GM20000 (cell line): Measurements from ENCODE around the gene ITPR2.
"Not testable (repeated sequence)": the region's sequence is repeated elsewhere in the genome, so short reads cannot be mapped to it uniquely, and the experiment has no call there.

Source experiments
- DNase-seq: peaks from one replicate; pipeline ENCODE4 v3.0.0; 2012; ENCODE audit warnings: low spot score
- CTCF ChIP-seq: IDR thresholded peaks from 2 replicates; pipeline ENCODE4 v1.5.1; 2012; ENCODE audit warnings: mild to moderate bottlenecking, control low read depth; ENCODE audit errors: extremely low read depth, missing control alignments

Gene ITPR2

GRCh38 chr12:26761775-26762174 lies 71.2 kb downstream of the ITPR2 start:
- DNase-seq, result no peak
- no peak for TF ChIP-seq CTCF

DNA sequence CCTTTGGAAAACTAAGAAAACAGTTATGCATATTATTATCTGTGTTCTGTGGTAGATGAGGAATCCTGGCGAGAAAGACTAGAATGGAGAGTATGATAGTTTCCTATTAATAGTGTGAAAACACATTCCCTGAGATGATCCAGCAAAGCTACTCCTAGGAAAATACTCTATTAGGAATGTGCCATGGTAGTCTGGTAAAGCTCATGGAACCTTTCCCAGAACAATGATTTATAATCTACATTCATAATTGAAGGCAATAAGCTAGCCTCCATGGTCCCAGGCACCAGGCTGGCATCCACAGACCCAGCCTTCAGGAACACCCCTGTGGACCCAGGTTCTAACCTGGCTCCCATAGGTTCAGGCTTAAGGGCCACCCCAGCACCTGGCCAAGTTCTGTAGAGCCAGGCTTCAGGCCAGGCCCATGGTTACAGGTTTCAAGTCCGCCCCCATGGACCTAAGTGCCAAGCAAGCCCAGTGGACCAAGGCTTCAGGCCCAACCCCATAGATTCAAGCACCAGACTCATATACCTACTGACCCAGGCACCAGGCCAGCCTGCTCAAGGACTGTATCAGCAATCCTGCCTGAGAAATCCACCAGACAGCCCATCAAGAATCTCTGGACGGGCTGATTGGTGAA lies 72.2 kb downstream of the ITPR2 start:
- no peak for DNase-seq
- TF ChIP-seq CTCF, result no peak

GRCh38 chr12:26755362-26755761 lies 77.6 kb downstream of the ITPR2 start:
- not testable (repeated sequence) for DNase-seq

DNA sequence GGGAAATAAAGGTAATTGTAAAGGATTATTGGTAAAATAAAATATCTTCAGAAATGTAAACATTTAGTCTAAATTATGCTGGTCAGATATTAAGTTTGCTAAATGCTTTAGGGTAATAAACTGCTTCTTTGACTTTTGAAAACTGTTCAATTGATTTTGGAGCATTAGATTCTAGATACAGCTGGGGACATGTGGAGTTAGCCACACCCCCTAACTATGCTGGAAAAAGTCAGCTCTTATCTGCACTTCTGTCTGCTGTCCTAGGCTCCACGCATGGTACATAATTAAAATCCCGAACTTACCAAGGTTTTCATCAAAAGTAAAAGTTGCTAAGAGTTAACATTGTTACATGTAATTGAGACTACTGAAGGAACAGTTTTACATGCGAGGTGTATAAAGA lies 78.8 kb downstream of the ITPR2 start:
- no peak for TF ChIP-seq CTCF
- no peak for DNase-seq

GRCh38 chr12:26751179-26751578 lies 81.8 kb downstream of the ITPR2 start:
- DNase-seq, result no peak
- TF ChIP-seq CTCF, result no peak

DNA sequence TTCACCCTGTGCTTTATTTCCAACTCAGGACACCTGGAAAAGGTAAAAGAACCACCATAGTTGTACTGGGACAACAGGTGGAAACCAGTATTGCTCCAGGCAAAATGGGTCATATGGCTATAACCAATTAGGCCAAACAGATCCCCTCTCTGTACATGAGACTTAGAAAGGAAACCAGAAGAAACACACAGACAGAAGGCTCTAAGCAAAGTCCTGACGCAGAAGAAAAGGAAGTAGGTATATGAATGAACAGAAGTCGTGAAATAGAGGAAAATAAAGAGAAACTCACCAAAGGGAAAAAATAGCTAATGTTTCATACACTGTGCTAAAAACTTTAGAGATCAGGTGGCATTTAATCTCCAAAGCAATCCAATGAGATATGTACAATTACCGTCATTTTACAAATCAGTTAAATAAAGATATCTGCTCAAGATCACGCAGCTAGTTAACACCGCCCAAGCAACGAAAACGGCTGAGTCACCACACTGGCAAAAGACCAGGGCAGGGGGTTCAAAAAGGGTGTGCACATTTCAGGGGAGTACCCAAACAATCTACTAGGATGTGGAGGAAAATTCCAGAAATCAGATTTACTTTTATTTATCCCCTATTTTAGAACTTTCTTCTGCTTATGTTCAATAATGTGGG lies 82.3 kb downstream of the ITPR2 start:
- DNase-seq, result no peak
- TF ChIP-seq CTCF, result no peak

DNA sequence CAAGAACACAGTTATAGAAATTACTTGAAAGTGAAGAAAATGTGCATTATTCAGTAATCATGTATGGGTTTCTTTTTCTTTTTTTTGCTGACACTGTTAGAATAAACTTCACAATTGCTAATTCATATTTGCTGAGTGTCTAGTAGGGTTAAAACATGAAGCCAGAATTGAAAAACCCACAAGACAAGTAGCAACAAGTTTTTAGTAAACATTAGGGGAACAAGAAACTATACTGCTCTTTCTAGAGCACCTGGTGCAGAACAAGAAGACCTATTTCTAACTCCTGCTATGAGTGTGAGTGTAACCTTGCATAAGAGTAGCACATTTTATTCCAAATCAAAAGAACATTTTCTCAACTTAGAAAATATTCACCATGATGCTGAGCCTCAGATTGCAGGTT lies 83.2 kb downstream of the ITPR2 start:
- TF ChIP-seq CTCF, result no peak
- peak; percentile 32 for DNase-seq

- no peak for DNase-seq
- TF ChIP-seq CTCF, result no peak
These were observed 84.1 kb downstream of the ITPR2 start for GRCh38 chr12:26748741-26749431.
